Measurements from ENCODE around the gene PARP16.

The PARP16 gene

DNA sequence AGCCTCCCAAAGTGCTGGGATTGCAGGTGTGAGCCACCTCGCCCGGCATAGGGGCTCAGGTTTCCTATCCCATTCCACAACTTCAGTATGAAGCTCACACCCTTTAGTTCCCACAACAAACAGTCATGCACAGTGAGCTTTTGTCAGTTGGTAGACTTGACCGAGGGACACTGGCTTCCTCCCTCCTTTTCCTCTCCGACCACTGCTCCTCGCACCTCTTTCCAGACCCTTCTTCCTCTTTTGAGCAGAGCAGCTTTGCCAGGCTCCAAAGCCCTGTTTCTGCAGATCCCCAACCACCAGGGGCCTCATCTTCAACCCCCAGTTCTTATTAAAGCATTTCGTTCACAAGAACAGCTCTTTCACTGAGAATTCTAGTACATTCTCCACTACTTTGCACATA lies 62.7 kb downstream of the PARP16 start:
- Histone ChIP-seq H3K9me3 (ENCODE audit: low read length) (no peaks in the 10 kb centered on the region), H3K27me3 (ENCODE audit: insufficient read depth, low read length) (no peaks in the 10 kb centered on the region), H3K27ac (ENCODE audit: low read depth, low read length, poor library complexity, severe bottlenecking) (no peak overlapping the region), H3K79me2 (ENCODE audit: insufficient read depth, low read length) (no peaks in the 10 kb centered on the region), H3K4me2 (ENCODE audit: low read length) (no peak overlapping the region), H3K4me3 (ENCODE audit: low read depth, low read length, poor library complexity, severe bottlenecking) (no peak overlapping the region), H2AFZ (ENCODE audit: low read length) (no peak overlapping the region), H3K9ac (ENCODE audit: low read length) (no peak overlapping the region), H3K36me3 (ENCODE audit: insufficient read depth, low read length) (no peaks in the 10 kb centered on the region), H4K20me1 (ENCODE audit: insufficient read depth, low read length) (no peaks in the 10 kb centered on the region), H3K4me1 (ENCODE audit: insufficient read depth, low read length, severe bottlenecking) (no peaks in the 10 kb centered on the region), H3K9me2 (ENCODE audit: low read depth, low read length) (no peaks in the 10 kb centered on the region), H3F3A (ENCODE audit: insufficient read depth, low read length) (no peaks in the 10 kb centered on the region)
- TF ChIP-seq CTCF (IDR thresholded peaks at IDR 0.05; ENCODE audit: low read length): no peak
- no peak for TF ChIP-seq EZH2 (IDR thresholded peaks at IDR 0.05; ENCODE audit: borderline replicate concordance, low read length)

GRCh38 chr15:65222891-65223290 lies 63.8 kb downstream of the PARP16 start:
- Histone ChIP-seq H3K4me3 (ENCODE audit: low read depth, low read length, poor library complexity, severe bottlenecking) (no peak overlapping the region), H3K79me2 (ENCODE audit: insufficient read depth, low read length) (no peaks in the 10 kb centered on the region), H3K27ac (ENCODE audit: low read depth, low read length, poor library complexity, severe bottlenecking) (no peak overlapping the region), H3K36me3 (ENCODE audit: insufficient read depth, low read length) (no peaks in the 10 kb centered on the region), H3K9me3 (ENCODE audit: low read length) (no peaks in the 10 kb centered on the region), H3K9ac (ENCODE audit: low read length) (no peak overlapping the region), H3K9me2 (ENCODE audit: low read depth, low read length) (no peaks in the 10 kb centered on the region), H3K4me1 (ENCODE audit: insufficient read depth, low read length, severe bottlenecking) (no peaks in the 10 kb centered on the region), H3K4me2 (ENCODE audit: low read length) (no peak overlapping the region), H3K27me3 (ENCODE audit: insufficient read depth, low read length) (no peaks in the 10 kb centered on the region), H4K20me1 (ENCODE audit: insufficient read depth, low read length) (no peaks in the 10 kb centered on the region), H2AFZ (ENCODE audit: low read length) (no peak overlapping the region), H3F3A (ENCODE audit: insufficient read depth, low read length) (no peaks in the 10 kb centered on the region)
- TF ChIP-seq CTCF (IDR thresholded peaks at IDR 0.05; ENCODE audit: low read length) (no peak), EZH2 (IDR thresholded peaks at IDR 0.05; ENCODE audit: borderline replicate concordance, low read length) (no peak)

DNA sequence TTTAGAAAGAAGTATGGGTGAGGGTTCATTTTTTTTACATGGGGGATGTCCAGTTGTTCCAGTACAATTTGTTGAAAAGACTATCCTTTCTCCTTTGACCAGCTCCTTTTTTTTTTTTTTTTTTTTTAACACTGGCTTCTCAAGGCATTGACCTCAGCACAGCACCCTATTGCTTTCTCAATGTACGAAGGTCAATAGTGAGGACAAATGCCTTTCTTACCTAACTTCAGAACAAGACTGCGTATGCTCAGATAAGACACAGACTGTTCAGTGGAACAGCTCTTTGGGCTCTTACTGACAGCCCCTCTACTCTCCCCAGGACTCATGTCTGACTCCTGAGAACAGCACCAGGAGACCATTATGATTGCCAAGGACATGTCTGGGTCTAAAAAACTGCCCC lies 65.0 kb downstream of the PARP16 start:
- TF ChIP-seq EZH2 (IDR thresholded peaks at IDR 0.05; ENCODE audit: borderline replicate concordance, low read length) (no peak), CTCF (IDR thresholded peaks at IDR 0.05; ENCODE audit: low read length) (no peak)
- Histone ChIP-seq H3F3A (ENCODE audit: insufficient read depth, low read length) (no peaks in the 10 kb centered on the region), H2AFZ (ENCODE audit: low read length) (no peak overlapping the region), H3K79me2 (ENCODE audit: insufficient read depth, low read length) (no peaks in the 10 kb centered on the region), H3K4me3 (ENCODE audit: low read depth, low read length, poor library complexity, severe bottlenecking) (no peak overlapping the region), H3K27ac (ENCODE audit: low read depth, low read length, poor library complexity, severe bottlenecking) (no peak overlapping the region), H3K9me2 (ENCODE audit: low read depth, low read length) (no peaks in the 10 kb centered on the region), H3K4me1 (ENCODE audit: insufficient read depth, low read length, severe bottlenecking) (no peaks in the 10 kb centered on the region), H3K9ac (ENCODE audit: low read length) (no peak overlapping the region), H3K36me3 (ENCODE audit: insufficient read depth, low read length) (no peaks in the 10 kb centered on the region), H4K20me1 (ENCODE audit: insufficient read depth, low read length) (no peaks in the 10 kb centered on the region), H3K27me3 (ENCODE audit: insufficient read depth, low read length) (no peaks in the 10 kb centered on the region), H3K9me3 (ENCODE audit: low read length) (no peaks in the 10 kb centered on the region), H3K4me2 (ENCODE audit: low read length) (no peak overlapping the region)
